Measurements from ENCODE around the gene LHX3.

Gene LHX3

DNA sequence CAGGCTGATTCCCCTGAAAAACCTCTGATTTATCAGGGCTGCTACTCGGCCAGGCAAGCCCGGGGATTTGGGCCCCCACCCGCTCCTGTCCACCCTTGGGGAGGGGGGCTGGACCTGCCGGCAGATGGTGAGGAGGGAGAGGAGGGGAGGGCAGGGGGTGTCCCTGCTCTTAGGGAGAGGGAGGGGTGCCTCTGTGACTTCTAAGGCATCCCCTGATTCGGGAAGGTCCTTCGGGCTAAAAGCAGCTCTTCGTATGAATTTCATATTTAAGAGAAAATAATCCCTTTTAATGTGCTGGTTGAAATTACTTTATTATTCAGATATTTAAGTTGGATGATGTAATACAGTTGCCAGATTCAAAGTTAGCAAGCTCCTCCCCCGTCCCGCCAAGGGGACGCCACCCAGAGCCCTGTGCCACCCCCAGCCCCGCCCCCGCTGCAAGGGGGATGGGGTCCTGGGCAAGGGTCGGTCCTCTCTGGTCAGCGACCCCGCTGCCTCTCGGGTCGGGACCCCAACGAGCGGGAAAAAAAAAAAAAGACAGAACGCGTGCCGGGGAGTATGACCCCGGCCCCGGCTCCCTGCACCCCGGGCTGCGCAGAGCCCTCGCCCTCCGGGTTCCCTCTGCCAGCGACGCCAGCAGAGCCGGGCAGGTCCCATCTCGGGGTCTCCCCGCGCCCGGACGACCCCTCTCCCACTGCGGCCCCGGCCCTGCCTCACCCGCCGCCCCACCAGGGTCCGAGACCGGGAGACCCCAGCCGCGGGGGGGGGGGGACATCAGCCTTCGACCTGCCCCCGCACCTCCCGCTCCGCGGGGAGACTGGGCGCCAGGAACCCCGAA is 12.4 kb downstream of the LHX3 start:
- in situ Hi-C loops (cut with HindIII; ENCODE audit: low sequenced_read_pairs) = no loop called here
- TF ChIP-seq, protein P1, sequence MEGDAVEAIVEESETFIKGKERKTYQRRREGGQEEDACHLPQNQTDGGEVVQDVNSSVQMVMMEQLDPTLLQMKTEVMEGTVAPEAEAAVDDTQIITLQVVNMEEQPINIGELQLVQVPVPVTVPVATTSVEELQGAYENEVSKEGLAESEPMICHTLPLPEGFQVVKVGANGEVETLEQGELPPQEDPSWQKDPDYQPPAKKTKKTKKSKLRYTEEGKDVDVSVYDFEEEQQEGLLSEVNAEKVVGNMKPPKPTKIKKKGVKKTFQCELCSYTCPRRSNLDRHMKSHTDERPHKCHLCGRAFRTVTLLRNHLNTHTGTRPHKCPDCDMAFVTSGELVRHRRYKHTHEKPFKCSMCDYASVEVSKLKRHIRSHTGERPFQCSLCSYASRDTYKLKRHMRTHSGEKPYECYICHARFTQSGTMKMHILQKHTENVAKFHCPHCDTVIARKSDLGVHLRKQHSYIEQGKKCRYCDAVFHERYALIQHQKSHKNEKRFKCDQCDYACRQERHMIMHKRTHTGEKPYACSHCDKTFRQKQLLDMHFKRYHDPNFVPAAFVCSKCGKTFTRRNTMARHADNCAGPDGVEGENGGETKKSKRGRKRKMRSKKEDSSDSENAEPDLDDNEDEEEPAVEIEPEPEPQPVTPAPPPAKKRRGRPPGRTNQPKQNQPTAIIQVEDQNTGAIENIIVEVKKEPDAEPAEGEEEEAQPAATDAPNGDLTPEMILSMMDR (IDR thresholded peaks at IDR 0.05; ENCODE audit: low read depth, low read length) = no peak
- DNase-seq (ENCODE audit: low read depth, low spot score) = no peak
- no peak overlapping the region for H3K4me3 ChIP-seq (ENCODE audit: low read depth, low read length)

DNA sequence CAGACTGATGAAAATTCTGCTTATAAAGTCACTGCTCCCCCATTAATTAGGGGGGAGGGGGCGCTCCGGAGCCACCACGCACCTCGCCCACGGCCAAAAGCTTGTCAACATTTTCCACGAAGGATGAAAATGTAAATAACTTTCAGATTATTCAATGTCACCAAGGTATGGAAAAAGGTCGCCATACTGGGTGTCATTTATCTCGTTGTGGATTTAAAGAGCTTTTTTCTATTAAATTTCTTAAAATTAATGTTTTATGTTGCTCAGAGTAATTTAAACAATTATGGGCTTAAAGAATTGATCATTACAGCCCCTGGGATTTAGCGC is 13.0 kb downstream of the LHX3 start:
- in situ Hi-C loops (cut with HindIII; ENCODE audit: low sequenced_read_pairs) = no loop called here
- TF ChIP-seq, protein P1 (IDR thresholded peaks at IDR 0.05; ENCODE audit: low read depth, low read length) = no peak
- H3K4me3 ChIP-seq (ENCODE audit: low read depth, low read length) = no peak overlapping the region
- no peak for DNase-seq (ENCODE audit: low read depth, low spot score)

DNA sequence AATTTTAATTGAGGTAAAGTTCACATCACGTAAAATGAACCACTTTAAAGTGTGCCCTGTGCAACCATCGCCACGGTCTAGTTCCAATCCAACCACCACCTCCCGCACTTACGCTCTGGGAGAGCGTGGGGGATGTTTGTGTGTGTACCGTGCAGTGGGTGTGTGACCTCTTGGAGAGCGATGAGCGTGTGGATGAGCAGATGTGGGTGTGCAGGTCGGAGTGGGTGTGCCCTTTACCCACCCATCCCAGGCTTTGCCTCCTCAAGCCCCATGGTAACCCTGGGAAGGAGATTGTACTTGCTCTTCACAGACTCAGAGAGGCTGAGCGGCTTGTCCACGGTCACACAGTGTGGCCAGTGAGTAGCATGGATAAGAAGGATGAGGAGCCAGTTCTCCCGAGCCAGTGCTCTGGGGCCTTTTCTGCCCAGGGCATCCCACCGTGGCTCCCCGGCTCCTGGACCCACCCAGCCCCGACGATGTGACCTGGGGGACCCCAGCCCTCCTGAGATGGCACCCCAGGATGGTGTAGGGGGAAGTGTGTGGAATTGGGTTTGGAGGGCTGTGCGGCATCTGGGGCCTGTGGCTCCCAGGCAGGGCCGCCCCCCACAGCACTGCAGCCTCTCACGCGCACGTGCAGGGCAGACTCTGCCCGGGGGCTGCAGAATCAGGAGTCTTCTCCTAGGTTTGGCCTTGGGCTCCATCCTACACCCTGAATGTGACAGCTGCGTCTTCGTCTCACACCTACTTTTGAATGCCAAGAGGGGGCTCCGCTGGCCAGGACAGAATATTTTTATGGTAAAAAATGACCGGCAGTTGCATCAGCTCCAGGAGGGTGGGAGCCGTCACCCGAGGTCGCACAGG is 13.6 kb downstream of the LHX3 start:
- in situ Hi-C loops (cut with HindIII; ENCODE audit: low sequenced_read_pairs) = no loop called here
- DNase-seq (ENCODE audit: low read depth, low spot score) = no peak
- TF ChIP-seq, protein P1 (IDR thresholded peaks at IDR 0.05; ENCODE audit: low read depth, low read length) = no peak
- no peak overlapping the region for H3K4me3 ChIP-seq (ENCODE audit: low read depth, low read length)

DNA sequence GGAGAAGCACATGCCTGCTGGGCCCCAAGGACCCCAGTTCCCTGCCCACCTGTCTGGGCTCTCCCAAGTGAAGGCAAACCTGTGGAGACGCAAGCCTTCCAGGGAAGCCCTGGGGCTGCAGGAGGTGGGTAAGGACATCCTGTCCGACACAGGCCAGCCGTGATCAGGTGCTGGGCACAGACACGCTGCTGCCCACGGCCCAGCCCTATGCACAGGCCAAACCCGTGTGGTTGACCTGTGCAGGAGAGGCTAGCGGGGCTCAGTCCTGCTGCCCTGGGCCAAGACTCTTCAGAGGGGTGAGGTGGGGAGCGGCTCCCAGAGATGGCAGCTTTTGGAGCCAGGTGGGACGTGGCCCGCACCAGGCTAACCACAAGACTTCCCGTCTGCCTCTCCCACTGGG is 14.3 kb downstream of the LHX3 start:
- no peak for DNase-seq (ENCODE audit: low read depth, low spot score)
- no peak overlapping the region for H3K4me3 ChIP-seq (ENCODE audit: low read depth, low read length)
- TF ChIP-seq, protein P1 (IDR thresholded peaks at IDR 0.05; ENCODE audit: low read depth, low read length) = no peak
- in situ Hi-C loops (cut with HindIII; ENCODE audit: low sequenced_read_pairs) = no loop called here

DNA sequence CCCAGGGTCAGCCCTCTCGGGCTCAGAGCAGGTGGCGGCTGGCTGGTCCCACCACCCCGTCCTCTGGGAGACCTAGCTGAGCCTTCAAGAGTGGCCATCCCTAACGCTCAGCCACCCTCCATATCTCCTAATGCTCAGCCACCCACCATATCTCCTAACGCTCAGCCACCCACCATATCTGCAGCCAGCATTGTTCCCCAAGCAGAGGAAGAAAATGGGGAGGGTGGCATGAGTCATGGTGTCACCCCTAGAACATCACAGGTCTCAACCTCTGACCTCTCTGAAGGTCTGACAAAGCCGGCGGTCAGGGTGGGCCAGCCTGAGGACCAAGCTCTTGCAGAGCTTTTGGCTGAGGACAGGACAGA is 14.7 kb downstream of the LHX3 start:
- TF ChIP-seq, protein P1 (IDR thresholded peaks at IDR 0.05; ENCODE audit: low read depth, low read length) = no peak
- no peak overlapping the region for H3K4me3 ChIP-seq (ENCODE audit: low read depth, low read length)
- no peak for DNase-seq (ENCODE audit: low read depth, low spot score)
- in situ Hi-C loops (cut with HindIII; ENCODE audit: low sequenced_read_pairs) = no loop called here

DNA sequence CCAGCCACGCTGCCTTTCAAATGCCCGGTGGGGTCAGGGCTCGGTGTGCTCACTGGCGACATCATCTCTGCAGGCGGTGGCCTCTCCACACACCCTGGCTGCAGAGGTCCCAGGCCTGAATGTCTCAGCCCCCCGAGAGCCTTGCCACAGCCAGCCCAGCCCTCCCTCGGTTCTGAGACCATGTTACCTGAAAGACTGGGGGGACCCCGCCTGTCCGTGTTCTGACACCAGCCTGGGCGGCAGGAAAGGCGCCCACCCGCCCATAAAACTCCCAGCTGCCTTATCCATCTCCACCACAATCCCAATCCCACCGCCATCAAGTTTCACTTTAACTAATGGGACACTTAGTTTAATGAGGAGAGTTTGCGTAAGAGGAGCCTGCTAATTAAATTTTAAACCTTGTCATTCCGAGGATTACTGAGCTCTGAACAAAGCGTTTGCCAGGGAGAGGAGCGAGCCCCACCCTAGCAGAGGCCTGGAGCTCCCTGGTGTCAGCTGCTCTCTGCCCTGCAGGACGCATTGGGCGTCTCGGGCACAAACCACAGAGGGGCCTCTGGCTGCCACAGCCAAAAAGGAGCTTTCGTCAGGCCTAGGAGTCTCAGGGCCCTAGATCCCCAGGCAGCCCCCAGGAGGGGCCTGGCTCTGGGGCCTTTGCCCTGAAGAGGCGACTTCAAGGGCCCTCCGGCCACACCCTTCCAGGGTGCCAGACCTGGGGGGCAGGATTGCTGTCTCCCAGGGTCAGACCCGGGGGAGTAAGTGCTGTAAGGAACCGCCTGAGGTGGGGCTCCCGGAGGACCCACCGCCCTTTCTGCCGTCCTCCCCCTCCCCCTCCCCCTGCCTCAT is 15.3 kb downstream of the LHX3 start:
- H3K4me3 ChIP-seq (ENCODE audit: low read depth, low read length) = no peak overlapping the region
- in situ Hi-C loops (cut with HindIII; ENCODE audit: low sequenced_read_pairs) = no loop called here
- TF ChIP-seq, protein P1 (IDR thresholded peaks at IDR 0.05; ENCODE audit: low read depth, low read length) = no peak
- DNase-seq (ENCODE audit: low read depth, low spot score) = no peak
